SK-N-SH (cell line): ENCODE data around the gene SMC1B.

Experiments
- CHD2 ChIP-seq: fragments of 150-350 bp; IDR thresholded peaks from 2 replicates; pipeline ENCODE4 v1.6.1; 2018; ENCODE audit warnings: low read length; ENCODE audit not compliant: partially characterized antibody
- CTCF ChIP-seq: fragments of 200-600 bp; sonication (generic); IDR thresholded peaks from 2 replicates; pipeline ENCODE4 v1.6.1; 2017; ENCODE audit warnings: antibody characterized with exemption, mild to moderate bottlenecking, moderate library complexity
- EP300 ChIP-seq, 2 experiments: IDR thresholded peaks; 2 replicates each; pipeline versions ENCODE4 v1.4.0 to v1.6.1; 2012; ENCODE audit warnings: borderline replicate concordance in 1 of 2, low read depth in 1 of 2, low read length in 1 of 2
- EZH2phosphoT487 ChIP-seq: fragments of 200-600 bp; sonication (generic); IDR thresholded peaks from 2 replicates; pipeline ENCODE4 v1.6.1; 2017; ENCODE audit warnings: low read depth, mixed run types, mild to moderate bottlenecking, antibody characterized with exemption, moderate library complexity, borderline replicate concordance
- GATA2 ChIP-seq: sonication (generic); formaldehyde crosslinking; IDR thresholded peaks from 2 replicates; pipeline ENCODE4 v1.5.0; 2020; ENCODE audit warnings: mild to moderate bottlenecking, missing genetic modification reagents
- NFIC ChIP-seq: IDR thresholded peaks from 2 replicates; pipeline ENCODE4 v1.4.0; 2012; ENCODE audit warnings: borderline replicate concordance
- POLR2AphosphoS5 ChIP-seq: IDR thresholded peaks from 2 replicates; pipeline ENCODE4 v1.6.1; 2012; ENCODE audit warnings: low read depth, low read length
- REST ChIP-seq: IDR thresholded peaks from 2 replicates; pipeline ENCODE4 v1.6.1; 2012; ENCODE audit warnings: mild to moderate bottlenecking, low read depth, low read length, moderate library complexity
- TCF12 ChIP-seq: IDR thresholded peaks from 2 replicates; pipeline ENCODE4 v1.4.0; 2012
- YY1 ChIP-seq: IDR thresholded peaks from 2 replicates; pipeline ENCODE4 v1.4.0; 2012; ENCODE audit warnings: low read depth, mild to moderate bottlenecking

- TF ChIP-seq CTCF, result no peak; the same call in 1 of the 2 replicates
- no peak for TF ChIP-seq EZH2phosphoT487
- no peak for TF ChIP-seq CHD2
- TF ChIP-seq TCF12, result no peak
- TF ChIP-seq POLR2AphosphoS5, result no peak
- TF ChIP-seq EP300 (IDR thresholded peaks at IDR 0.05; ENCODE audit: borderline replicate concordance in 1 of 2, low read depth in 1 of 2, low read length in 1 of 2), result no peak
- TF ChIP-seq YY1, result no peak
- no peak for TF ChIP-seq NFIC
- TF ChIP-seq GATA2 (CRISPR knock-in tag), result no peak
- no peak for TF ChIP-seq REST
Measured at GRCh38 chr22:45462034-45462655, 48.7 kb upstream of the SMC1B start.
